A549 (cell line): ENCODE results near the gene IDNK. TPM values are rescaled to one million over a fixed set of nuclear protein-coding genes. Genes with fewer than 3 reads are reported as not detected.

Experiments used
- ATAC-seq, 2 experiments: fragments of 200-7000 bp in 1 of 2; fragments of >200 bp in 1 of 2; cut with Nextera tagmentation in 1 of 2; cut with Tn5 transposase in 1 of 2; 3 replicates each; pipeline versions ENCODE4 v1.8.0 to v1.9.1; 2018 to 2020; ENCODE audit warnings: mild to moderate bottlenecking in 1 of 2, moderate library complexity in 1 of 2
- CTCF ChIA-PET: fragments of 300-600 bp; sonication (Branson Sonifier 250); formaldehyde crosslinking; extraction: SDS; loops from one replicate; lab custom pipeline; 2021; ENCODE audit warnings: antibody characterized with exemption, inconsistent platforms; lab: Yijun Ruan, JAX
- POLR2A ChIA-PET: fragments of 350-600 bp; formaldehyde crosslinking; extraction: SDS; loops from one replicate; lab custom pipeline; 2021; ENCODE audit warnings: antibody characterized with exemption, inconsistent platforms; lab: Yijun Ruan, JAX
- DNase-seq, 2 experiments: peaks; one replicate each; pipeline versions ENCODE4 v3.0.0 to v3.0.0-alpha.2; 2011 to 2016; ENCODE audit warnings: low read depth in 1 of 2, low spot score in 1 of 2
- FAIRE-seq: peaks from 2 replicates; lab custom pipeline; 2011; peaks lifted over from hg19 to GRCh38; lab: Jason Lieb, UNC
- H3K27ac ChIP-seq, 2 experiments: fragments of >200 bp; sonication (Bioruptor Twin); formaldehyde crosslinking; 3 replicates each; pipeline ENCODE4 v1.5.1; 2016 to 2017
- H3K4me1 ChIP-seq: fragments of >200 bp; sonication (Bioruptor Twin); formaldehyde crosslinking; 3 replicates; pipeline ENCODE4 v1.6.1; 2016
- H3K4me2 ChIP-seq: fragments of >200 bp; sonication (Bioruptor Twin); formaldehyde crosslinking; 3 replicates; pipeline ENCODE4 v1.6.1; 2016
- H3K4me3 ChIP-seq: fragments of >200 bp; sonication (Bioruptor Twin); formaldehyde crosslinking; 3 replicates; pipeline ENCODE4 v1.5.1; 2016
- H3K9me3 ChIP-seq: fragments of >200 bp; sonication (Bioruptor Twin); formaldehyde crosslinking; 3 replicates; pipeline ENCODE4 v1.6.1; 2016
- ATOH8 ChIP-seq: fragments of 250-450 bp; sonication (Bioruptor Pico); IDR thresholded peaks from 2 replicates; pipeline ENCODE4 v1.5.0; 2020; ENCODE audit warnings: low read depth, mild to moderate bottlenecking, moderate library complexity
- CBX2 ChIP-seq: fragments of 200-600 bp; sonication (generic); IDR thresholded peaks from 2 replicates; pipeline ENCODE4 v1.6.1; 2016; ENCODE audit warnings: low read depth, mild to moderate bottlenecking, borderline replicate concordance
- E2F6 ChIP-seq: IDR thresholded peaks from 2 replicates; pipeline ENCODE4 v1.6.1; 2012; ENCODE audit warnings: low read depth, borderline replicate concordance
- EHMT2 ChIP-seq: fragments of 200-600 bp; sonication (generic); IDR thresholded peaks from 2 replicates; pipeline ENCODE4 v1.6.1; 2016; ENCODE audit warnings: antibody characterized with exemption, low read depth, mild to moderate bottlenecking, moderate library complexity
- EP300 ChIP-seq, 2 experiments: fragments of >200 bp; sonication (Bioruptor Twin); formaldehyde crosslinking; IDR thresholded peaks; 2 replicates in 1 of 2; 3 replicates in 1 of 2; pipeline ENCODE4 v1.6.1; 2016 to 2017
- ESRRA ChIP-seq: fragments of 150-350 bp; IDR thresholded peaks from 2 replicates; pipeline ENCODE4 v1.6.1; 2014; ENCODE audit warnings: mild to moderate bottlenecking, low read length, borderline replicate concordance
- FOSB ChIP-seq: fragments of 250-450 bp; sonication (Bioruptor Pico); IDR thresholded peaks from 2 replicates; pipeline ENCODE4 v1.5.0; 2020; ENCODE audit warnings: mild to moderate bottlenecking, moderate library complexity
- FOSL2 ChIP-seq, 2 experiments: fragments of 450-650 bp in 1 of 2; fragments of >200 bp in 1 of 2; sonication (Bioruptor Twin) in 1 of 2; formaldehyde crosslinking; IDR thresholded peaks; 2 replicates each; pipeline versions ENCODE4 v1.5.0 to v1.6.1; 2016 to 2020; ENCODE audit warnings: mild to moderate bottlenecking in 1 of 2, moderate library complexity in 1 of 2
- GATA3 ChIP-seq: IDR thresholded peaks from 2 replicates; pipeline ENCODE4 v1.6.1; 2012; ENCODE audit warnings: borderline replicate concordance
- HEYL ChIP-seq: fragments of 250-450 bp; sonication (Bioruptor Pico); IDR thresholded peaks from 2 replicates; pipeline ENCODE4 v1.8.0; 2021; ENCODE audit warnings: mild to moderate bottlenecking, moderate library complexity
- HMGXB4 ChIP-seq: fragments of 250-450 bp; sonication (Bioruptor Pico); IDR thresholded peaks from 2 replicates; pipeline ENCODE4 v1.5.0; 2021; ENCODE audit warnings: mild to moderate bottlenecking, moderate library complexity, borderline replicate concordance
- HOXA7 ChIP-seq: fragments of 250-450 bp; sonication (Bioruptor Pico); IDR thresholded peaks from 2 replicates; pipeline ENCODE4 v1.5.0; 2020; ENCODE audit warnings: mild to moderate bottlenecking, moderate library complexity
- HOXB13 ChIP-seq: fragments of 250-450 bp; sonication (Bioruptor Pico); IDR thresholded peaks from 2 replicates; pipeline ENCODE4 v1.5.0; 2020; ENCODE audit warnings: low read depth, mild to moderate bottlenecking, moderate library complexity
- HOXB5 ChIP-seq: fragments of 250-450 bp; sonication (Bioruptor Pico); IDR thresholded peaks from 2 replicates; pipeline ENCODE4 v1.5.0; 2020; ENCODE audit warnings: mild to moderate bottlenecking, moderate library complexity
- KDM5A ChIP-seq: fragments of 200-600 bp; sonication (generic); IDR thresholded peaks from 2 replicates; pipeline ENCODE4 v1.6.1; 2016; ENCODE audit warnings: antibody characterized with exemption, mild to moderate bottlenecking
- MAFK ChIP-seq: fragments of 450-650 bp; IDR thresholded peaks from 2 replicates; pipeline ENCODE4 v1.6.1; 2014; ENCODE audit not compliant: partially characterized antibody
- MAX ChIP-seq: IDR thresholded peaks from 2 replicates; pipeline ENCODE4 v1.6.1; 2012
- MYC ChIP-seq: IDR thresholded peaks from 2 replicates; pipeline ENCODE4 v1.6.1; 2012; ENCODE audit warnings: mild to moderate bottlenecking, inconsistent platforms, low read length, improper control_type of control experiment, borderline replicate concordance
- NFE2L2 ChIP-seq: fragments of 150-350 bp; conservative IDR thresholded peaks from 2 replicates; pipeline ENCODE4 v1.6.1; 2014; ENCODE audit warnings: low read length
- NR3C1 ChIP-seq: fragments of >200 bp; sonication (Bioruptor Twin); formaldehyde crosslinking; IDR thresholded peaks from 3 replicates; pipeline ENCODE4 v1.6.1; 2017
- PHF8 ChIP-seq: fragments of 200-600 bp; sonication (generic); IDR thresholded peaks from 2 replicates; pipeline ENCODE4 v1.6.1; 2016; ENCODE audit warnings: low read depth, mild to moderate bottlenecking, antibody characterized with exemption, moderate library complexity, borderline replicate concordance
- POLR2A ChIP-seq: IDR thresholded peaks from 2 replicates; pipeline ENCODE4 v1.6.1; 2012; ENCODE audit warnings: mild to moderate bottlenecking, low read length
- POLR2AphosphoS2 ChIP-seq: conservative IDR thresholded peaks from 2 replicates; pipeline ENCODE4 v1.6.1; 2012; ENCODE audit warnings: low read length, improper control_type of control experiment, inconsistent platforms
- RAD21 ChIP-seq, 2 experiments: fragments of >200 bp in 1 of 2; sonication (Bioruptor Twin) in 1 of 2; formaldehyde crosslinking in 1 of 2; IDR thresholded peaks in 1 of 2; conservative IDR thresholded peaks in 1 of 2; 2 replicates in 1 of 2; 3 replicates in 1 of 2; pipeline ENCODE4 v1.6.1; 2012 to 2018; ENCODE audit warnings: inconsistent platforms in 1 of 2
- RCOR1 ChIP-seq: fragments of 150-350 bp; IDR thresholded peaks from 2 replicates; pipeline ENCODE4 v1.6.1; 2014; ENCODE audit warnings: antibody characterized with exemption, low read length, low read depth
- REST ChIP-seq: fragments of 200-600 bp; sonication (generic); IDR thresholded peaks from 2 replicates; pipeline ENCODE4 v1.6.1; 2016; ENCODE audit warnings: antibody characterized with exemption, mild to moderate bottlenecking, moderate library complexity
- ZC3H11A ChIP-seq: fragments of 450-650 bp; IDR thresholded peaks from 2 replicates; pipeline ENCODE4 v1.6.1; 2014; ENCODE audit warnings: antibody characterized with exemption, mild to moderate bottlenecking
- WGBS: methylation state at CpG from one replicate; pipeline ENCODE4 v1.1.6; 2017; ENCODE audit errors: missing lambda C conversion rate; 5-methylcytosine and 5-hydroxymethylcytosine counted together
- polyA plus RNA-seq, 4 experiments: library from polyadenylated mRNA; depleted of rRNA in 3 of 4; stranded (reverse); fragments of >200 nt; fragmentation: RNase III in 1 of 4; extraction: RNeasy Plus Mini Kit Qiagen cat#74134 plus additional on column Dnase treatment in 1 of 4; gene quantifications; 2 replicates in 3 of 4; 3 replicates in 1 of 4; pipeline ENCODE4 v1.2.3, GENCODE V29; 2011 to 2017

The IDNK gene
- polyA plus RNA-seq, 2 of the 4 experiments (the other 2 are of a cell fraction): 10.9 to 16.2 TPM

- no peak for TF ChIP-seq ATOH8 (CRISPR knock-in tag)
- peak; percentile 27; the same call in 1 of the 2 replicates for TF ChIP-seq MAX
- TF ChIP-seq HOXB5 (CRISPR knock-in tag): no peak
- TF ChIP-seq RAD21 (conservative IDR thresholded peaks at IDR 0.05 in 1 of 2, IDR thresholded peaks at IDR 0.05 in 1 of 2): no peak
- TF ChIP-seq HEYL: no peak
- no peak for TF ChIP-seq HOXA7 (CRISPR knock-in tag)
- no peak for TF ChIP-seq EHMT2
- TF ChIP-seq NFE2L2: no peak
- TF ChIP-seq CBX2: no peak
- TF ChIP-seq FOSL2 (IDR thresholded peaks at IDR 0.05): no peak
- no peak for TF ChIP-seq FOSL2 (CRISPR knock-in tag; IDR thresholded peaks at IDR 0.05)
- no peak for TF ChIP-seq RCOR1
- TF ChIP-seq EP300 (IDR thresholded peaks at IDR 0.05): no peak
- TF ChIP-seq NR3C1: no peak
- TF ChIP-seq, all 56 proteins: peak for 7
Measured at GRCh38 chr9:83622939-83623678, at the start of gene IDNK (continued).

GRCh38 chr9:83574482-83574881, 48.5 kb upstream of the IDNK start:
- Histone ChIP-seq H3K4me3 (no peak overlapping the region), H3K27ac (no peak overlapping the region), H3K4me2 (no peak overlapping the region), H3K9me3 (peaks cover 13% of the 10 kb centered on the region; the same call in 2 of the 3 replicates), H3K4me1 (no peaks in the 10 kb centered on the region)
- DNase-seq (no peak), ATAC-seq (no peak), FAIRE-seq (no peak)
- TF ChIP-seq POLR2A (no peak), HEYL (no peak), REST (no peak), KDM5A (no peak), HMGXB4 (no peak), GATA3 (no peak), HOXA7 (CRISPR knock-in tag) (no peak), FOSB (CRISPR knock-in tag) (no peak), POLR2AphosphoS2 (no peak), ESRRA (no peak), ZC3H11A (no peak), E2F6 (no peak), MAFK (no peak), PHF8 (no peak), MYC (no peak), HOXB13 (CRISPR knock-in tag) (no peak), EHMT2 (no peak), HOXB5 (CRISPR knock-in tag) (no peak)
- CTCF ChIA-PET: no interaction called here
- WGBS: 23% methylated on average over 1 of the region's 1 CpG
- POLR2A ChIA-PET: no interaction called here
